Measurements from ENCODE around the gene VTI1A. TPM values are rescaled to one million over a fixed set of nuclear protein-coding genes. Genes with fewer than 3 reads are reported as not detected.

Gene VTI1A
- total RNA-seq, 1 donor from 2014 or later, result 29.7 TPM

- Histone ChIP-seq H3K4me3 (no peak overlapping the region), H3K36me3 (peaks cover 84% of the 10 kb centered on the region), H3K9me3 (no peaks in the 10 kb centered on the region), H3K27me3 (no peaks in the 10 kb centered on the region), H3K4me1 (peaks cover 13% of the 10 kb centered on the region), H3K27ac (no peak overlapping the region)
- intact Hi-C loops (cut with DNase I), result no loop called here
- ATAC-seq (no peak), DNase-seq (no peak)
- no peak for TF ChIP-seq CTCF (IDR thresholded peaks at IDR 0.05)
Observed at GRCh38 chr10:112441520-112441919, 5.5 kb upstream of the VTI1A start.

GRCh38 chr10:112442063-112442462 is 5.0 kb upstream of the VTI1A start:
- TF ChIP-seq CTCF (IDR thresholded peaks at IDR 0.05), result no peak
- Histone ChIP-seq H3K4me3 (no peak overlapping the region), H3K27me3 (no peaks in the 10 kb centered on the region), H3K9me3 (no peaks in the 10 kb centered on the region), H3K36me3 (peaks cover 79% of the 10 kb centered on the region), H3K27ac (no peak overlapping the region), H3K4me1 (peaks cover 13% of the 10 kb centered on the region)
- ATAC-seq (no peak), DNase-seq (no peak)
- intact Hi-C loops (cut with DNase I), result no loop called here

- no peaks in the 10 kb centered on the region for H3K9me3 ChIP-seq
- TF ChIP-seq CTCF (IDR thresholded peaks at IDR 0.05), result no peak
- peak overlapping the region; percentile 96 for H3K4me3 ChIP-seq
- peaks cover 26% of the 10 kb centered on the region for H3K4me1 ChIP-seq
- DNase-seq (no peak), ATAC-seq (peak; percentile 26)
- H3K27ac ChIP-seq, result peak overlapping the region; percentile 95
- H3K36me3 ChIP-seq, result peaks cover 38% of the 10 kb centered on the region
- intact Hi-C loops (cut with DNase I), result no loop called here
- H3K27me3 ChIP-seq, result no peaks in the 10 kb centered on the region
Observed at GRCh38 chr10:112446055-112446854, 760 bp upstream of the VTI1A start.

GRCh38 chr10:112447620-112447928 is 559 bp downstream of the VTI1A start:
- H3K4me3 ChIP-seq, result peak overlapping the region; percentile 96
- H3K27me3 ChIP-seq, result no peaks in the 10 kb centered on the region
- H3K27ac ChIP-seq, result peak overlapping the region; percentile 95
- no peak for TF ChIP-seq CTCF (IDR thresholded peaks at IDR 0.05)
- intact Hi-C loops (cut with DNase I), result no loop called here
- H3K36me3 ChIP-seq, result peaks cover 25% of the 10 kb centered on the region
- H3K4me1 ChIP-seq, result peaks cover 26% of the 10 kb centered on the region
- ATAC-seq (no peak), DNase-seq (no peak)
- no peaks in the 10 kb centered on the region for H3K9me3 ChIP-seq

GRCh38 chr10:112448888-112449287 is 1.9 kb downstream of the VTI1A start:
- Histone ChIP-seq H3K27me3 (no peaks in the 10 kb centered on the region), H3K9me3 (no peaks in the 10 kb centered on the region), H3K4me3 (no peak overlapping the region), H3K27ac (no peak overlapping the region), H3K4me1 (peaks cover 26% of the 10 kb centered on the region), H3K36me3 (peaks cover 14% of the 10 kb centered on the region)
- no peak for TF ChIP-seq CTCF (IDR thresholded peaks at IDR 0.05)
- intact Hi-C loops (cut with DNase I), result no loop called here
- no peak for ATAC-seq
- DNase-seq, result no peak

Measured in upper lobe of right lung (tissue), 1 donor.